GM19351 (cell line): ENCODE results near the gene LUZP2.
"Not testable (repeated sequence)": the region's sequence is repeated elsewhere in the genome, so short reads cannot be mapped to it uniquely, and the experiment has no call there.

Experiments used
- ATAC-seq: cut with Tn5 transposase; IDR thresholded peaks from one replicate; pipeline ENCODE4 v1.9.1; 2021; ENCODE audit warnings: mild to moderate bottlenecking, moderate library complexity; ENCODE audit not compliant: unreplicated experiment

LUZP2 gene

DNA sequence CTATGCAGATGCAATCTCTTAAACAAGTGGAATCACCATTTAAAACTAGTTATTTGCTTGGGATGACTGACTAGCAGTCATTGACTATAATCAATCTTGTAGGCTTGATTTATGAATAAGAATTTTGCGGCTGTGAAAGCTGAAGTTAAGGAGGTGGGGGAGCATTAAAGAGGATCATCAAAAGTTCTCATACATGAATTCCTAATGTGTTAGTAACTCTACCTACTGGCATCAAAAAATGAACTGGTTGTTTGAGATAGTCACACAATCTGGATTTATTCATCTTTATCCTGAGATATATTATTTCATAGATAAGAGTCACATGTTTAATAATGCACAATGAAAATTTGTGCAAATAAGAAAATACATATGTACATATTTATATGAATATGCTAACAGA lies 393.6 kb downstream of the LUZP2 start:
- ATAC-seq, result no peak

DNA sequence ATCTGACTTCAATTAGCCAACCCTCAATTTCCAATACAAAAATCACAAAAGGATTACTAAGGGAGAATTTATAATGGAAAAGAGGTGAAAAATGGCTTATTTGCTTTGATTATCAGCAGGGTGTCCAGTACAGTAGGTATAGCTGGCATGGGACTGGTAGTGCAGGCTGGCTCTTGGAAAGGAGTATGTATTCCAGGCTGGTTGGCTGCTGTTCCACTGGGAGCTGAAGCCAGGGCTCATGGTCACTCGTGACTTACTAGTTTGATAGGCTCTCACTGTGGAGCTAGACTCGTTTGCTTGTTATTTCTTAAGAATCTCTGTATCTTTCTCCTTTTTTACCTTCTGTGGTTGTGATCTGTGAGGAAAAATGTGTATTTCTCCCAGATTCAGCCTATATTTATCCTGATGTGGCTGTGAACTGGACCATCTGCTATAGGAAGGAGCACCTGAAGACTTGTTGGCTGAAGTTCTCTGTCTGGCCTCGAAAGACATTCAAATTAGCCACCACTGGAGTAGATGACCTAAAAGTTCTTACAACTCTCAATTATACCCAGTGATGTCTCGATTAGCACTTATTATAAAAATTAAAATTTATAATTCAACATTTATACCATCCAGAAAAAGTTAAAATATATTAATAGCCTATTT lies 395.1 kb downstream of the LUZP2 start:
- ATAC-seq, result not testable (repeated sequence)

DNA sequence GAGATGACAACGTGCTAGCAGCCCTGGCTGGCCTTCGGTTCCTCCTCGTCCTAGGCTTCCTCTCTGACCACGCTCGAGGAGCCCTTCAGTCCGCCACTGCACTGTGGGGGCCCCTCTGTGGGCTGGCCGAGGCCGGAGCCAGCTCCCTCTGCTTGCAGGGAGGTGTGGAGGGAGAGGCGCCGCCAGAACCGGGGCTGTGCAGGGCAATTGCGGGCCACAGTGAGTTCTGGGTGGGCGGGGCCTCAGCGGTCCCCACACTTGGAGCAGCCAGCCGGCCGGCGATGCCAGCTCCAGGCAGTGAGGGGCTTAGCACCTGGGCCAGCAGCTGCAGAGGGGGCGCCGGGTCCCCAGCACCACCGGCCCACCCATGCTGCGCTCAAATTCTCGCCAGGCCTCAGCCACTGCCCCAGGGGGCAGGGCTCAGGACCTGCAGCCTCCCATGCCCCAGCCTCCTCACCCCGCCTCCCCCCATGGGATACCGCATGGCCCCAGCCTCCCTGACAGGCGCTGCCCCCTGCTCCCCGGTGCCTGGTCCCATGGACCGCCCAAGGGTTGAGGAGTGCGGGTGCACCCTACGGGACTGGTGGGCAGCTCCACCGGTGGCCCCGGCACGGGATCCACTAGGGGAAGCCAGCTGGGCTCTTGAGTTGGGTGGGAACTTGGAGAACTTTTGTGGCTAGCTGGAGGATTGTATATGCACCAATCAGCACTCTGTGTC lies 399.4 kb downstream of the LUZP2 start:
- ATAC-seq, result no peak

DNA sequence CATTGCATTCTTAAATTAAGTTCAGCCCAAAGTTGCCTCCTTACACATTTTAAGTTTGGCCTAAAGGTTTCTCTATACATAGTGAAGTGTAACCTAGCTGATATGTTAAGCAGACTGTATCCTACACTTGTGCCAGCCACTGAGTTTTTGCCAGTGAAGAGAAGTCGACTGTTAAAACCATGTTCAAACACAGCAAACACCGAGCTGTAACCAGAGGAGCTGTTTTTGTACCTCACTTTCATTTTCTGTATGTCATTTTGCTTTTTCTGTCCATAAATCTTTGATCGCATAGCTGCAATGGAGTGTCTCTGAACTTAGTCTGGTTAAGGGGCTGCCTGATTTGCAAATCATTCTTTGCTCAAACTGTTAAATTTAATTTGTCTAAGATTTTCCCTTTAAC lies 403.7 kb downstream of the LUZP2 start:
- peak; percentile 51 for ATAC-seq

DNA sequence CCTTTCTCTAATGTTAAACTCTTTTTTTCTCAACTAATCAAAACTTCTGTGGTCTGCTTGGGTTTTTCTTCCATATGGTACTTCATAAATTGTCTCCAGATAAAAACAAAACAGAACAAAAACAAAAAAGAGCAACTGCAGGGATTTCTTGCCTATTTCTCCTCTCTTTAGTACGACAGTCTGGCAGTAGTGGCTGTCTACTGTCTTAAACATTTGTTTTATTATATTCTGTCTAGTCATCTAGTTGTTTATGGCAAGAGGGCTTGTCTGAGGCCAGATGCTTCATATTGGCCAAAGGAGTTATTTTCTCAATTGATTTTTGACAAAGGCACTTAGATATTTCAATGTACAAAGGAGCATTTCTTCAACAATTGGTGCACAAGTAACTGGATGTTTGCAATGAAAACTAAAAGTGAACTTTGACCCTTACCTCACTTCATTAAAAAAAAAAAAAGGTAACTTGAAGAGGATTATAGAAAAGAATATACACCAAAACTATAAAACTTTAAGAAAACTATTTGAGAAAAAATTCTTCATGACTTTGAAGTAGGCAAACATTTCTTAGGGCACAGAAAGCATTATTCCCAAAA lies 404.2 kb downstream of the LUZP2 start:
- no peak for ATAC-seq

DNA sequence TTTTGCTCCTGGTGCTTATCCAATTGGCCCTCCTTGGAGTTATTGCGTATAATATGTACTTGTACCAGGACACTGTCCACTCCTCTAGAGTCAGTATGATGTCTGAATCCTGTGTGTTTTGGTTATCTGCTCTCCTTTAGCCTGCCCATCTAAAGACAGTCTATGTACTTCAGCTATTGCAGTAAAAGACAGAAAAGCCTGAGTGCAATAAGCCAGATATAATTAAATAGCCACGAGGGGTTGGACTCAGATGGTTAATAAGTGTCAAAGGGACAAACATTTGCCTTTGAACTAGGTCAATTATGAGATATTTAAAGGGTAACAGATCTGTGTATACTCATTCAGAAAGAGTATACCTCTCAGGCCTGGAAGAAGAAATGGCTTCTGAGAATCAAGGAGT lies 406.7 kb downstream of the LUZP2 start:
- ATAC-seq, result no peak

DNA sequence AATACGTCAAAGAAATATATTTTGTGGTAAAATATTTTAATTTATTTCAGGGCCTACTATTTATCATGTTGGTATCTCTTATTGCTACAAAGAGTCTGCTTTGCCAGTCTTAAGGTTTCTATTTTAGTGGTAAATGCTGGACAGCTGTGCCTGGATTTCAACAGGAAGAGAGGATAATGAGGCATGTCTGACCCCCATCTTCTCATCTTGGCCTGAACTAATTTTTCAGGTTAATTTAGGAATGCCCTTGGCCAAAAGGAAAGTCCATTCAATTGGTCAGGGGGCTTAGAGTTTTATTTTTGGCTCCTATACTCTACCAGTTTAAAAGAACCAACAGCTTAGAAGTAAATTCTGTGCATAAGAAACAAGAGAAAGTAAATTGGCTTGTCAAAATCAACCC lies 428.2 kb downstream of the LUZP2 start:
- ATAC-seq, result no peak

DNA sequence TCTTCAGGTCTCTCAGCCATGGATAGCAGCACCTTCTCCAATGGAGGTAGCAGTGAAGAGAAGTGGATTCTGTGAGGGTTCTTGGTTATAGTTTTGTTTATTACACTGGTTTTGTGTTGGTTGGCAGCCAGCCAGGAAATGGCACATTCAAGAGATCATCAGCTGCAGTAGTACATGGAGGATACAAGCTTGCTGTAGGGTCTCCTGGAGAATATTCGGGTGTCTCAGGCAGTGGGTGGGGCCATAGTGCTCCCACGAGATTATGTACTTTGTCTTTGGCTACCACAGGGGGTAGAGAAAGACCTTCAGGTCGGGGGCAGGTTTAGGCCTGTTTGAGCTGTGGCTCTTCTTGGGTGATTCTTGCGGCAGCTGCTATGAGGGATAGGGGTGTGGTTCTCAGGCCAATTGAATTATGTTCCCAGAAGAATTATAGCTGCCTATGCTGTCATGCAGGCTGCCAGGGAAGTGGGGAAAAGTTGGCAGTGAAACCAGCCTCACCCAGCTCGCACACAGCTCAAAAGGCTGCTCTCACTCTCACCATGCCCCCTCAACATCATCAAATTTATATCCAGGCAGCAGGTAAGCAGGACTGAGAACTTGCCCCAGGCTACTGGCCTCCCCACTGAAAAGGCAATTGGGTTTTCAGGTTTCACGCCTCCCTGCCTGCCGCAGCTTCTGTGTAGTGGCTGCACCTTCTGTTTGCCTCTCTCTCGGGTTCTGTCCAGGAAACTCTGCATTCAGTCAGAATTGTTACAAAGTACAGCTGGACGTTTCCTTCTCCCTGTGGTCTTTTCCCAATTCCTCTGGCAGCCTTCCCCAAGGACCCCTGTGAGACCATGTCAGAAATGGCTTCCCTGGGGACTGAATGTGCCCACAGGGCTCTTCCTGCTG lies 435.5 kb downstream of the LUZP2 start:
- ATAC-seq, result no peak

DNA sequence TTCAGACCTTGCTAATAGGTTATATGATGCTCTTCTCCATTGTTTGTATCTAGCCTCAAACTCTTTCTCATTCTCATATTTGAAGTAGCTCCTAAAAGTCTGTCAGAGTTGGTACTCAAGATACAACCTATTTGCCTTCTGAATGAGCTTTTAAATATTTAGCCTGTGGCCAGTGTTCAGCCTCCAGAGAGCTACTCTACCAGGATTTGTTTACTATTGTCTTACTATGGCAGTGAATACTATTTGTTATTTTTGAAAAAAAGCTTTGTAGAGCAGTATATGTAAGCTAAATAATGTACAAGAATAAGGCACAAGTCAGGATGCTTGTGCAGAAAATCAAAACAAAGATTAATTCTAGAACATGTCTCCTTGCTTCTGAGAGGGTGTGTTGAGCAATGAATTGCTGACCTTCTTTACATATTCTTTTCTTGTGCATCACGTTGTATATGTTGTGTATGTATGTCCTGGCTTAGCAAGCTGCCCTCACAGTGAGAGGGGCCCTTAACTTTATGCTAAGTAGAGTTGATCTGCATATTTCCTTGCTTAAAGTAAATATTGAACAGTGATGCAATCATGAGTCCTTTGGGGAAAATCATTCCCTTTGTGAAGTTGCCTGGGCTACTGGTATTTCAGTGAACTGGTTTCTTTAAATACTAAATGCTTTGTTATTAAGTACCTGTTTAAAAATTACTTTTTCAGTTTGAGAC lies 438.0 kb downstream of the LUZP2 start:
- no peak for ATAC-seq

DNA sequence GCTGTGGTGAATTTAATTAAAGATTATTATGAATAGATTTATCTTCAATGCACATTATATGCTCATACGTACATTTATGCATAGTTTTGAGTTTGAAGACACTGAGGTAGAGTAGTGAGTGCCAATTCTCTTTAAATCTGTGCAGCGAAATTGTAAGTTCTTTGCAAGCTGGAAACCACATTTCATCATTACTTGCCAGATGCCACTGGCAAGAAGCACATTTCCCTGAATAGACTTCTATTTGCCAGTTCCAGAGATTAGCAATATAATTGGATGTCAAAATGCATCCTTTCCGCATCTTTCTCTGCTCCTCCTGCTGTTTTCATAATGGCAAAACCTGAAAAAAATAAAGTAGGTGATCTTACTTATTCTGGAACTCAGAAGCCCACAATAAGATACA lies 448.0 kb downstream of the LUZP2 start:
- no peak for ATAC-seq

DNA sequence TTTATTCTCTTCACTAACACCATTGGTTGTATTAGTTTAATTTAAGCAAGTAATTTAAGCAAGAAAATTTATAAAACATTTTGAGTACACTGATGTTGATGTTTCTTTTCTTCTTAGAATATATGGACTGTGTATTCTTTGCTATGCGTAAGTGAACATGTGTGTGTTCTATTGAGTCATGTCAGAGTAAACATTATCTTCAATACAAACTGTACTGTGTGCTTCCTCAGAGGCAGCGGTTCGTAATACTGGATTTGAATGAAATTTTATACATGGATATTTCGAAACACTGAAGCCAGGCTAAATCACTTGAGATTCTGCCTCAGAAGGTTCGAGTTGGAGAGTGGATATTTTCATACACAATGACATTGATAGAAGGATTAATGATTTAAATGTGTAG lies 452.6 kb downstream of the LUZP2 start:
- ATAC-seq, result no peak

DNA sequence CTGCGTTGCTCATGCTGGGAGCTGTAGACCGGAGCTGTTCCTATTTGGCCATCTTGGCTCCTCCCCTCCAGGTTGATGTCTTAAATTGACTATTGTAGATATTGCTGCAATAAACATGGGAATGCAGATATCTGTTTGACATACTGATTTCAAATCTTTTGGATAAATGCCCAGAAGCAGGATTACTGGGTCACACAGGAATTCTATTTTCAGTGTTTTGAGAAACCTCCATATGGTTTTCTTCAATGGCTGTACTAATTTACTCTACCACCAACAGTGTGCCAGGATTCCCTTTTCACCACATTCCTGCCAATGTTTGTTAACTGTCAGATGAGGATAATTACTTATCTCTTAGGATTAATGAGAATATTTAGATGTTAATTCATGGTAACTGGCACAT lies 467.0 kb downstream of the LUZP2 start:
- no peak for ATAC-seq

DNA sequence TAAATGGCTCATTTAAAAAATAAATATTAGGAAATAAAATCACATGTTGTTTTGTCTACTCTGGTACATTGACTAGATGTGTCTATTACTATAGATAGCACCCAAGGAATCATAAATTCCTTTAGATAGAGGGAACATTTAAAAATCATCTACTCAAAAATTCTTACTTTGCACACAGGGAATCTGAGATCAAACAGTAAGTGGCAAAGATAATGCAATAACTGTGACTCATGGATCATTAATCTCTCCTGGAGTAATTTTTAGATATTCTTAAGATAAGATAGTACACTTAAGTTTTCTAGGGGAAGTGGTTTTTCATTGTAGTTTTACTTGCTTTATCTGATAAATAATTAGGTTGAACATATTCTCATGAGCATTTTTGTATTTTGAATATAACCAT lies 468.9 kb downstream of the LUZP2 start:
- ATAC-seq, result no peak

DNA sequence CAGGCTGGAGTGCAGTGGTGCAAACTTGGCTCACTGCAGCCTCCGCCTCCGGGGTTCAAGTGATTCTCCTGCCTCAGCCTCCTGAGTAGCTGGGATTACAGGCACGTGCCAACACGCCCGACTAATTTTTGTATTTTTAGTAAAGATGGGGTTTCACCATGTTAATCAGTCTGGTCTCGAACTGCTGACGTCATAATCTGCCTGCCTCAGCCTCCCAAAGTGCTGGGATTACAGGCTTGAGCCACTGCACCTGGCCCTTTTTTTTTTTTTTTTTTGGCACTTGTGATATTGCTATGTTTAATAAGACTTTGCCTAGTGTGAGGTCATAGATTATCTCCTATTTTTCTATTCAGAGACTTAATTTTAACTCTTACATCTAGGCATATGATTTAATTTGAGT lies 497.1 kb downstream of the LUZP2 start:
- not testable (repeated sequence) for ATAC-seq

DNA sequence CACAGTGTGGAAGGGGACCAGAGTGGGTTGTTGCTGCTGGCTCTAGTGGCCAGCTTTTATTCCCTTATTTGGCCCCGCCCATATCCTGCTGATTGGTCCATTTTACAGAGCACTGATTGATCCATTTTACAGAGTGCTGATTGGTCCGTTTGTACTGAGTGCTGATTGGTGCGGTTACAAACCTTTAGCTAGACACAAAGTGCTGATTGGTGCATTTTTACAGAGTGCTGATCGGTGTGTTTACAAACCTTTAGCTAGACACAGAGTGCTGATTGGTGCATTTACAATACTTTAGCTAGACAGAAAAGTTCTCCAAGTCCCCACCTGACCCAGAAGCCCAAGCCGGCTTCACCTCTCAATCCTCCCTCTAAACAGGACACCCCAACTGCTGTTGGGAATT lies 503.1 kb downstream of the LUZP2 start:
- not testable (repeated sequence) for ATAC-seq

DNA sequence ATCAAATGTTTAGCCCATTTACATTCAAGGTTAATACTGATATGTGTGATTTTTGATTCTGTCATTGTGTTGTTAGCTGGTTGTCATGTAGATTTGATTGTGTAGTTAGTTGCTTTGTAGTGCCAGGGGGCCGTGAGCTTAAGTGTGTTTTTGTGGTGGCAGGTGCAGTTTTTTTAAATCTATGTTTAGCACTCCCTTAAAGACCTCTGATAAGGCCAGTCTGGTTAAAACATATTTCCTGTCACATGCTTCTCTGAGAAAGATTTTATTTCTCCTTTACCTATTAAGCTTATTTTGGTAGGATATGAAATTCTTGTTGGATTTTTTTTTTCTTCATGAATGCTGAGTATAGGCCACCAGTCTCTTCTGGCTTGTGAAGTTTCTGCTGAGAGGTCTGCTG lies 540.6 kb downstream of the LUZP2 start:
- no peak for ATAC-seq

DNA sequence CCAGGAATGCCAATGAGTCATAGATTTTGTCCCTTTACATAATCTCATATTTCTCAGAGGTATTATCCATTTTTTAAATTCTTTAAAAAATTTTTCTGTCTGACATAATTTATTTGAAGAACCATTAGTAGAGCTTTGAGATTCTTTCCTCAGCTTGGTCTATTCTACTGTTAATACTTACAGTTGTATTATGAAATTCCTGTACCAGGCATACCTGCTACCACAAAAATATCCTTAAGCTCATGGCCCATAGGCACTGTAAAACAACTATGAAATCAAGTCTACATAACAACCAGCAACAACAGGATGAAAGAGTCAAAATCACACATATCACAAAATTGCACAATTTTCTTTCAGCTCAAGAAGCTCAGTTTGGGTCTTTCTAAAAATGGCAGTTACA lies 541.3 kb downstream of the LUZP2 start:
- no peak for ATAC-seq

DNA sequence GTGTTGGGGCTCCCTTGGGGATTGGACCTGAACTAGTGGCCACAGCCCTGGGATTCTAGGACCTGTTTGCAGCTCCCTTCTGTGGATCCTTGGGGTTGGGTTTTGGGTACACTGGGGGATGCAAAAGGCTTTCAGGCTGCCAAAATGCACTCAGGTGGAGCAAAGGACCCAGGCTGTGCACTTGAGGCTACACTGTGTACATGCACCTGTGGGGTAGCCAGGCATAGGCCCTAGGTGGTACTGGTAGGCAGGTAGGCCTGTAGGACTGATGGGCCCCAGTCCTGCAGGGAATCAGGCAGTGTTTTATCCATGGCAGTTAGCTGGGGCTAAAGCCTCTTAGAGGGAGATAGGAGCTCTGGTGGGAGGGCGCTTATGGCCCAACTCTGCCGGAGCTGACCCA lies 542.3 kb downstream of the LUZP2 start:
- no peak for ATAC-seq

DNA sequence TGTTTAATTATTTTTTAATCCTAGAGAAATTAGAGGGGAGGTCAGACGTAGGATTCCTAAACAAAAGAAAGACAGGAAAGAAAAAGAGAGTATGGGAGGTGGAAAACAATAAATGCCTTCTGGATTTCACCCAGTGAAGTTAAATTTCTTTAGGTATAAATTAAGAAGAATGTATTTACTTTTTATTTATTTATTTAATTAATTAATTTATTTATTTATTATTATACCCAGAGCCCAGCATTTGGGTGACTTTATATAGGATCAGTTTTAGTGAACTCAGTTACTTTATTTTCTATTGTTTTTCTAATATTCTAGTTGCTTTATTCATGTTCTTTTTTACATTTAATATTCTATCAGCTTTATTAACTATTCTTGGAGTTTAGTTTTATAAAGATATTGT lies 551.8 kb downstream of the LUZP2 start:
- ATAC-seq, result no peak

DNA sequence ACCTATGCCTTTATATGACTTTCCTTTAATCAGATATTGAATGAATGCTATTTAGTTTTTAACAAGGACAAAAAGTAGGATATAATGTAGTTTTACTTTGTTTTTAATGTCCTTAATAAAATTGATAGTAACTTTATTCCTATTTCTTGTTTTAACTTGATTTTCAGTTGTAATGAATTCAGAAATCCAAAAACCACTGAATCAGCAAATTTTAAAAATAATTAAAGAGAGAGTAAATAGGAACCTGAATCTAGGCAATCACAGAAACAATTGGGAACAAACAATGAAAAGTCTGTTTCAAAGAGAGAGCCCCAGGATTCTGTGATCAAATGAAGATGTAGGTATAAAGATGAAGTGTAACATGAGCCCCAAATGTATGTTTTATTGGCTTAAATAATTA lies 556.0 kb downstream of the LUZP2 start:
- no peak for ATAC-seq

DNA sequence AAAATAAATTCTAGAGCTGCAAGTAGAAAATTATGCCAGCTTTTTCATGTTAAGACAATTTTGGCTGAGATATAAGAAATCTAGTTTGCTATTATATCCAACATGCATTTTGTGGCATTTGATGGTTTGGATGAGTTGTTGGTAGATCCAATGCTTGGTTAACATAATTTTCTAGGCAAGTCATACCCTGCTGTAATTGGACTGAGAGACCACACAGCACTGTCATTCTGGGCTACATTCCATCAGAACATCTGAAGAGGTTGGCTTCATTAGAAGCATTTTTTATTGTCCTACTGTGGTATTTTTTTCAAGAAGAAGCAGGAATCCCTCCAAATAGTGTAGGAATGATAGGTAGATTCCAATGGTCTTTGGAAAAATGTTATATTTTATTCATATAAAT lies 561.0 kb downstream of the LUZP2 start:
- no peak for ATAC-seq
